CD1c-positive myeloid dendritic cell (primary cell): ENCODE measurements around the gene TEAD4.

ENCODE experiments used
- DNase-seq: peaks from one replicate; pipeline ENCODE4 v3.0.0-alpha.2; 2016; ENCODE audit errors: extremely low spot score

TEAD4 gene

DNA sequence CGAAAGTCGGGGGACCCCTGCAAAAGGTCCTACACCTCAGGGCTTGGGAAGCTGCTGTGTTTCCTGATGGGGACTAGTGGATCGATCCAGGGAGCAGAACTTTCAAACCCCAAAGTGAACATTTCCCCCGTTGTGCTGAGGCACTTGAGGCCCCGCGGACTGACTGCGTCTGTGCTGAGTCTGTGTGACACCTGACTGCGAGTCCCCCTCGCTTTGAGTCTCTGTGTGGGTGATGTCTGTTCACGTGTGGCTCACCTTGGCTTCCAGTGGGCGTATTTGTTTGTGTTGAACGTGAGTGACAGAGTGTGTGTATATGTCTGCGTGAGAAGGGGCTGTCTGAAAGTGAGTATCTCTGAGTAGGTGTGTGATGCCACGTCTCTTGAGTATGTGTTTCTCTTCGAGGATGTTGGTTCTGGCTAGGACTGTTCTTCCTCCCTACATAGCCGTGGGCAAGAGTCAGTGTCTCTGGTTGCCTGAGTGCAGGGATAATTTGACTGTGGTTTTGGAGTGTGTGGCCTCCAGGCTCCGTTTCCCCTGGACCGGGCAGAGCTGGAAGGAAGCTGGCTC lies 1.3 kb downstream of the TEAD4 start:
- DNase-seq = no peak

GRCh38 chr12:2960996-2961616 lies 1.9 kb downstream of the TEAD4 start:
- DNase-seq = no peak

DNA sequence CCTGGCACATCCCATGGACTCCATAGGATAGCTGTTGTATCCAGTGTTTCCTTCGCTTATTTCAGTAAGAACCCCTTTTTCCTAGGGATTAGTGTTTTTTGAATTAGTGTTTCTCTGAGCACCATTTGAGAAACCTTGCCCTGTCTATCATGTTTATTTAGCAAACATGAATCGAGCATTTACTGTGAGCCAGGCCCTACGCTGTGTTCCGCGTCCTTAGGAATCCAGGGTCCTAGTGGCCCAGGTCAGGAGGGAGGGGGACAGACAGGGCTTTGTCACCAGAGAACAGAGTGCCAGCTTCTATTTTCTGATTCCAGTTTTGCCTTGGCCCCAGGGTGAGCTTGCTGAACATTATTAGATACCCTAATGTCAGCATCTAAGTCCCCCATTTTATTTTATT lies 2.5 kb downstream of the TEAD4 start:
- no peak for DNase-seq

- DNase-seq = no peak
Observed at GRCh38 chr12:2963154-2963759, 4.1 kb downstream of the TEAD4 start.

DNA sequence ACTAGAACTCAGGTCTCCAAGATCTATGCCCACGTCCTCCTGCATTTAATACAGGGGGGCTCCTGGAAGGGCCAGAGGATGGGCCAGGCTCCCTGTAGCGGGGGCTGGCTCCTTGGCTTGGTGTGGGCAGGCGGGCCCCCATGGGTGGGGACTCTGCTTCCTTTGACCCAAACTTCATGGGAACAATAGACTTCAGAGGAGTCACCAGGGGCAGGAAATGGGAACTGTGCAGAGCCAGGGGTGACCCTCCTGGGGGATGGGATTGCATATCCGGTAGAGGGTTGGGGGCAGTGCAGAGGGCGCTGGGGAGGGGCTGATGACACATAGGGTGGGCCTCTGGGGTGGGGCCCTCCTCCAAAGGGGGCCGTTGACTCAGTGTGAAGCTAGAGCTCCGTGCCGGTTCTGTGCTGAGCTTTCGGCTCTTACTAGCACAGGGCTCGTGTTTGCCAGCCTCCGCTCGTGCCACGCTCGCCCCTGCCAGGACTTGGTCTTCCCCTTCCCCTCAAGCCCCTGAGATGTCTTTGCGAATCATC lies 4.6 kb downstream of the TEAD4 start:
- DNase-seq = no peak

- no peak for DNase-seq
Observed at GRCh38 chr12:2967651-2968050, 8.5 kb downstream of the TEAD4 start.

DNA sequence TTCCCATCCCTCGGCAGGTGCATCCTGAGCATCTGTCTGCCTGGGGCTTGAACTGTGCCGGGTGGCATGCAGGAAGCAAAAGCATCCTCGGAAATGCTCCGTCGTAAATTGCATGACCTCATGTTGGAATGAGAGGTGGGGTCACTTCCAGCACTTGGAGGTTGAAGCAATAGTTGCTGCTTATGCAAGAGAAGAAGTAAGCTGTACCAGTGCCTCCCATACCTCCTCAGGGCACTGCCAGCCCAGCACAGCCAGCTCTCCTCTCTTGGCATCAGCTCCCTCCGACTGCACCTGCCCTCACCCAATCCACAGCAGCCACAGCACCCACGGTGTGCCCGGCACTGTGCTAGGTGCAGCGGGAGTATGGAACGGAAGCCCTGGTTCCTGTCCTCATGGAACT lies 11.5 kb downstream of the TEAD4 start:
- no peak for DNase-seq

DNA sequence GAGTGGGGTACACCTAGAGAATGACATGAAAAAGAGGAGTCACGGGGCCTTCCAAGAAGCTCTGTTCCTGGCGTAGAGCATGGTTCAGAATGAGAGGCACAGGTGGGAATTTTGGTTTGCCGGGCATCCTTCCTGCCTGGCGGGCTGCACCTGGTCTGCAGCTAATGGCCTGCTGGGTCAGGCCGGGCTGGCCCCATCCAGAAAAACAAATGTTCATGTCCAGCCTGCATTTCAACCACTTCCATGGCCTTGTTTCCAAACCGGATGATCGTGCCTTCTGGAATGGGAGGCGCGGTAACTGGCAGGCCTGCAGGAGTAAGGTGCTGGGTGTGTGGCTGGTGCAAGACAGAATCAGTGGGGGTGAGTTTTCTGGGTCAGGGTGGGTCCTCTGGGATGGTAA lies 14.4 kb downstream of the TEAD4 start:
- no peak for DNase-seq

DNA sequence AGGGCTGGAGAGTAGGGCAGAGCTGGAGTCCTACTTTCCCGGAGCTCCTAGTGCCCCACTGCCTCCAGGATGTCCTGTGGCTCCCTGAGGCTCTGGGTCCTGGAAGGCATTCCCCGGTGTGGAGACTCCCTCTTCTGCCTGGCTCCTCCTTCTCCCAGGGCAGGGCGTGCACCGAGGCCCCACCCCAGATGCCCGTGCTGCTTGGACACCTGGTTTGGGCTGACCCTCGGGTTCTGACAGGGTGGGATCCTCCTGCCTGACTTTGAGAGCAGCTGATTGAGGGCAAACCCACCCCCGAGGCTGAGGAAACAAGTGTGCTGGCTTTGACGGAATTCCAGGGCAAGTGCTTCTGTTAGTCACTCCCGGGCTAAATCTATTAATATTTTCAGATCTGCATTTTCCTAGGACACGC lies 15.4 kb downstream of the TEAD4 start:
- no peak for DNase-seq

- no peak for DNase-seq
Observed at GRCh38 chr12:2976581-2976996, 17.4 kb downstream of the TEAD4 start.

DNA sequence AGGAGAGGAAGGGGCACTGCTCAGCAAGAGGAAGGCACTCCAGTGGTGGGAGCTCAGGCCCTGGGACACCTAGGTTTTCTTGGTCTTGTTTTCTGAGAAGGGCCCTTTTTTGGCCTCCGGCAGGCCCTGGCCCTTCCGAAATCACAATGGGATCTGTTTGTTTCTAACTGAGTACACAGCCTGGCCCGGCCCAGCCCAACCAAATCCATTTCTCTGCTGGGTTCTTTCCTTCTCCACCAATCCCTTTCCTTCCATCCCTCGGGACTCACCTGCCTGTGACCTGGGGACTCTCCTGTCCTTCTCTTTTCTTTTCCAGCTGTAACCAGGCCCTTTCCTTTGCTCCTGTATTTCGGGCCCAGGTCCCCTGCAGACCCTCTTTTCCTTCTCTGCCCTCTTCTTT lies 18.6 kb downstream of the TEAD4 start:
- no peak for DNase-seq

DNA sequence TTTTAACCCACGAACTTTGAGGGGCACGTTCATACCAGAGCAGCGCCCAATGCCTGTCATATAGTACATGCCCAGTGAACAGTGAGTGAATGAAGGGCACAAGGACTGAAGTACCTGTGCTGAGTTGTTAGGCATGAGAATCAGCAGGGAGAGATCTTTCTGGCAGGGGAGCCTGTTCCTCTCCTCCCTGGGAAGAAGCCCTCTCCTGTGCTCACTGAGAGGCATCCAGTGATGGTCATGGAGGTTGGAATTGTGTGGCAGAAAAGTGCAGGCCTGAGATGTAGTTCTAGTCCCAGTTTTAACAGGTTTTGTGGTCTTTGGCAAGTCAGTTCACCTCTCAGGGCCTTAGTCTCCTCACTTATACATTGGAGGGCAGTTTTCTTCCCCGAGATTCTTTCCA lies 20.6 kb downstream of the TEAD4 start:
- DNase-seq = no peak

GRCh38 chr12:2980630-2981029 lies 21.4 kb downstream of the TEAD4 start:
- DNase-seq = no peak

DNA sequence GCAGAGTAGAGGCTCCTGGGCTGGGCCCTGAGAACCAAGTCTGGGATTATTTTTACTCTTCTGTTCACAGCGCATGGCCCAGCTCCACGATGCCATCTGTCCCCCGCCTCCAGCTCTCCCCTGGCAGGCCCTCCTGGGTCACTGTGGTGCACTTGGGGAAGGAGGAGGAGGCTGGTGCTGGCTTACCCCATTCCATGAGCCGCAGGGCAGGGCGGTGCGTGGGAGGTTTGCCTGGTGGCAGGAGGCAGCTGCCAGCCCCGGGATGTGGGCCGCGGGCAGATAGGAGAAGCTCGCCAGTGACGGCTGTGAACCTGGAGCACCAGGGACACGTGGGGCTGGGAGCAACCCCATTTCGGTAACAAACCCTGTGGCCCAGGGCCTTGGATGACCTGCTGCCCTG lies 23.2 kb downstream of the TEAD4 start:
- DNase-seq = no peak

DNA sequence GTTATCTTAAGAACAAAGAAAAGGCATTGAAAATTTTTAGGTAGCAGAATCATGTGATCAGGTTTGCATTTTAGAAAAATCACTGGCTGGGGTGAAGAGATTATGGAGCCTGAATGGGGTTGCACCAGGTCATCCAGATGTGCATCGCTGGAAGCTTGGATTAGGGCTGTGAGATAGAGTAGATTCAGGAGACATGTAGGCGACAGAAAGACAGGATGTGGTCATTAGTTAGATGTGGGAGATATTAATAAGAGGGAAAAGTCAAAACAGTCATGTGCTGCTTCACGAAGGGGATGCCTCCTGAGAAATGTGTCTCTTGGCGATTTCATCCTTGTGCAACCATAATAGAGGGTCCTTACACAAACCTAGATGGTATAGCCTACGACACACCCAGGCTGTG lies 25.1 kb downstream of the TEAD4 start:
- no peak for DNase-seq

- no peak for DNase-seq
Observed at GRCh38 chr12:2984698-2985097, 25.5 kb downstream of the TEAD4 start.

GRCh38 chr12:2986876-2987275 lies 27.7 kb downstream of the TEAD4 start:
- no peak for DNase-seq

- DNase-seq = no peak
Observed at GRCh38 chr12:2988494-2988893, 29.3 kb downstream of the TEAD4 start.

DNA sequence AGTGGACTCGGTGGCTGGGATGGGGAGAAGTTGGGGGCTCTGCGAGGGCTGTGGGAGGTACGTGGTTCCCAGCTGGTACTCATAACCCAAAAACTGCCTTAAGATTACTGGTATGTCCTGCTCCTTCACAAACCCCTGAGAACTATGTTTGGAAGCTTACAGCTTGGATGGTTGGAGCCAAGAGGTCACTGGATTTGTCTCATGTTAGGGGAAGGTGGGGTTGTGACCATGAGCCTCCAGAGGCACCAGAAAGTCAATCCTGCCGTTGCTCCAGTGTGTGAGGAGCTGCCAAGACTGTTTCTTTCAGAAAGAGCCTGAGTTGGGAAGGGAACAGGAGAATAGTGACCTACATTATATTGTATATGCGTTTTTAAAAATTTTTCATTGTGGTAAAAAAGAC lies 33.5 kb downstream of the TEAD4 start:
- DNase-seq = no peak

DNA sequence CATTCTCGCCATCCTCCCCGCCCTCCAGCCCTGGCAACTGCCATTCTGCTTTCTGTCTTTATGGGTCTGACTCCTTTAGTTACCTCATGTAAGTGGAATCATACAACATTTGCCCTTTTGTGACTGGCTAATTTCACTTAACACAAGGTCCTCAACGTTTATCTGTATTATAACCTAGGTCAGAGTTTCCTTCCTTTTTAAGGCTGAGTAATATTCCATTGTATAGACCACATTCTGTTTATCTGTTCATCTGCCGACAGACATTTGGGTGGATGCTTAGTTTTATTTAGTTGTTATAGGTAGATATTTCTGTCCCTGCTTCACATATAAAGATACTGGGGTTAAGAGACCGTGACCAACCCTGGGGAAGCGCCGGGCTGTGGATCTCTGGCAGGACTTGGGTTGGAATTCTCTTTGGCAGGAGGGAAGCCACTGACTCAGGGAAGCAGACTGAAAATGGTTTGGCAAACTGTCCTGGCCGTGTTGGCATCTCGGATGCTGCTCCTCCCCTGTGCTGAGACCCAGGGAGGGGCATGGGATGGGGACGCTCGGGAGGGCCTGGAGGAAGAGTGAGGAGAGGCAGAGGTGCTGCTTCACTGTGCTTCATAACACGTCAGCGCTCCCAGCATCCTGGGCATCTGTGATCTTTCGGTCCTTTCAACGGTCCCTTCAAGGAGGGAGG lies 38.9 kb downstream of the TEAD4 start:
- no peak for DNase-seq

- no peak for DNase-seq
Observed at GRCh38 chr12:2998789-2999264, 39.6 kb downstream of the TEAD4 start.

DNA sequence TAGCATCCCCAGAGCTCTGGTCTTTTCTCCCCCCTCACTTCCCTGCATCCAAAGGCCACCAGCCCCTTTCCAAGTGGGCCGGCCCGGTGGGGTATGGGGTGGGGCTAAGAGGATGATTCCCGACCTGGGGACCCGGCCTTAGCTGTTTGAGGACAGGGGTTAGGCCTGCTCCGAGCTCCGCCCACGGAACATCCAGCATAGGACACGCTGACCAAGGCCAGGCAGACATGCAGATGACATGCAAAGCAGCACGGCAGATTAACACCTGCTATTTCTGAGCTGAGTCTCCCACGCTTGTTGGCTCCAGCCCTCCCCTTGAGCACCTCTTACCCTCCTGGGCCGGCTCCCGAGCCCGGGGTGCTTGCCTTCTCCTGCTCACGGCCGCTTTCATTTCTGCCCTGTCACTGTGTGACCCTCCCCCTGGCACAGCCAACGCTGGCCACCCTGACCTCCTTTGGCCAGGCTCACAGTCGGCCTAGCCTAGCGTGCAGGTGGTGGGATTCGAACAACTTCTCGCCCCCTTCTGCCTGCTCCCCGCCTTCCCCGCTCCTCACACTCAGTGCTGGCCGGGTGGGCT lies 40.2 kb downstream of the TEAD4 start:
- DNase-seq = no peak
